ENCODE results near the gene OR1L6.

Gene OR1L6

DNA sequence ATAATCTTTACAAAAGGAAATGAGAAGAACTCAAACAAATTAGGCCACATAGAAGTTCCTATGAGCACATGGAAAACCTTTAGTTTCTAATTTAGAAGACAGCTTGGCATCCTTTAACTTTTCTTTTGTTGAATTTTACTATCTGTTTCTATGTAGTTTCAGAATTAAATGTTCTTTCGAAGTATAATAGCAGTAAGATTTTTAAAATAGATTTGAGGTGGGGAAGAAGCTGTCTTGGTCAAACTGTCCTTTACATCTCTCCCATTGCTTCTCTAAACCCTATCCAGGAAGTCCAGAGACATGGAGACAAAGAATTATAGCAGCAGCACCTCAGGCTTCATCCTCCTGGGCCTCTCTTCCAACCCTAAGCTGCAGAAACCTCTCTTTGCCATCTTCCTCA, 18.4 kb upstream of the OR1L6 start, which contains the start of gene OR1L4:
OR1L4 (plus strand) TSS at position 301 of the 400 bp plus-strand sequence; CDS start at position 301, 0 bp downstream.
- TF ChIP-seq SIN3A (IDR thresholded peaks at IDR 0.05; ENCODE audit: borderline replicate concordance, insufficient read depth, low read length) (no peak), POLR2AphosphoS5 (IDR thresholded peaks at IDR 0.05; ENCODE audit: low read depth, low read length) (no peak), TAF1 (IDR thresholded peaks at IDR 0.05; ENCODE audit: borderline replicate concordance, insufficient read depth, low read length) (no peak), FOXP2 (optimal IDR thresholded peaks at IDR 0.05; ENCODE audit: borderline replicate concordance, extremely low read depth, extremely low read length, insufficient read depth) (no peak)
- TF ChIP-seq, protein P1, sequence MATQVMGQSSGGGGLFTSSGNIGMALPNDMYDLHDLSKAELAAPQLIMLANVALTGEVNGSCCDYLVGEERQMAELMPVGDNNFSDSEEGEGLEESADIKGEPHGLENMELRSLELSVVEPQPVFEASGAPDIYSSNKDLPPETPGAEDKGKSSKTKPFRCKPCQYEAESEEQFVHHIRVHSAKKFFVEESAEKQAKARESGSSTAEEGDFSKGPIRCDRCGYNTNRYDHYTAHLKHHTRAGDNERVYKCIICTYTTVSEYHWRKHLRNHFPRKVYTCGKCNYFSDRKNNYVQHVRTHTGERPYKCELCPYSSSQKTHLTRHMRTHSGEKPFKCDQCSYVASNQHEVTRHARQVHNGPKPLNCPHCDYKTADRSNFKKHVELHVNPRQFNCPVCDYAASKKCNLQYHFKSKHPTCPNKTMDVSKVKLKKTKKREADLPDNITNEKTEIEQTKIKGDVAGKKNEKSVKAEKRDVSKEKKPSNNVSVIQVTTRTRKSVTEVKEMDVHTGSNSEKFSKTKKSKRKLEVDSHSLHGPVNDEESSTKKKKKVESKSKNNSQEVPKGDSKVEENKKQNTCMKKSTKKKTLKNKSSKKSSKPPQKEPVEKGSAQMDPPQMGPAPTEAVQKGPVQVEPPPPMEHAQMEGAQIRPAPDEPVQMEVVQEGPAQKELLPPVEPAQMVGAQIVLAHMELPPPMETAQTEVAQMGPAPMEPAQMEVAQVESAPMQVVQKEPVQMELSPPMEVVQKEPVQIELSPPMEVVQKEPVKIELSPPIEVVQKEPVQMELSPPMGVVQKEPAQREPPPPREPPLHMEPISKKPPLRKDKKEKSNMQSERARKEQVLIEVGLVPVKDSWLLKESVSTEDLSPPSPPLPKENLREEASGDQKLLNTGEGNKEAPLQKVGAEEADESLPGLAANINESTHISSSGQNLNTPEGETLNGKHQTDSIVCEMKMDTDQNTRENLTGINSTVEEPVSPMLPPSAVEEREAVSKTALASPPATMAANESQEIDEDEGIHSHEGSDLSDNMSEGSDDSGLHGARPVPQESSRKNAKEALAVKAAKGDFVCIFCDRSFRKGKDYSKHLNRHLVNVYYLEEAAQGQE (IDR thresholded peaks at IDR 0.05; ENCODE audit: insufficient read depth in 1 of 2, low read depth in 2 of 2, low read length in 2 of 2) = no peak

DNA sequence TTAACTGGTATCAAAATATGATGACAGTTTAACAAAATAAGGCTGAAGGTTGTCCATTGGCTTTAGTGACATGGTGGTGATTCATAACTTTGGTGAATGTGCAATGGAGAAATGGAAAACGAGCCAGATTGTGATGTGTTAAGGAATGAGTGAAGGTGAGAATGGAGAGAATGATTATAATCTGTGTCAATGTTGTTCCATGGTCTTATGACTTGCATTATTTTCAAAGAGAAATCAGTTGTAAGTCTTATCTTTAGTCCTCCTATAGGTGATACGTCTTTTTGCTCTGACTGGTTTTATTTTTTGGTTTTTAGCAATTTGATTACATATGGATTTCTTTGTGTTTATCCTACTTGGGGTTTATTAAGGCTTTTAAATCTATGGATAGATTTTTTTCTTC, 12.7 kb downstream of the OR1L6 start:
- TF ChIP-seq, protein P1 (IDR thresholded peaks at IDR 0.05; ENCODE audit: insufficient read depth in 1 of 2, low read depth in 2 of 2, low read length in 2 of 2) = no peak
- TF ChIP-seq SIN3A (IDR thresholded peaks at IDR 0.05; ENCODE audit: borderline replicate concordance, insufficient read depth, low read length) (no peak), FOXP2 (optimal IDR thresholded peaks at IDR 0.05; ENCODE audit: borderline replicate concordance, extremely low read depth, extremely low read length, insufficient read depth) (no peak), POLR2AphosphoS5 (IDR thresholded peaks at IDR 0.05; ENCODE audit: low read depth, low read length) (no peak), TAF1 (IDR thresholded peaks at IDR 0.05; ENCODE audit: borderline replicate concordance, insufficient read depth, low read length) (no peak)

DNA sequence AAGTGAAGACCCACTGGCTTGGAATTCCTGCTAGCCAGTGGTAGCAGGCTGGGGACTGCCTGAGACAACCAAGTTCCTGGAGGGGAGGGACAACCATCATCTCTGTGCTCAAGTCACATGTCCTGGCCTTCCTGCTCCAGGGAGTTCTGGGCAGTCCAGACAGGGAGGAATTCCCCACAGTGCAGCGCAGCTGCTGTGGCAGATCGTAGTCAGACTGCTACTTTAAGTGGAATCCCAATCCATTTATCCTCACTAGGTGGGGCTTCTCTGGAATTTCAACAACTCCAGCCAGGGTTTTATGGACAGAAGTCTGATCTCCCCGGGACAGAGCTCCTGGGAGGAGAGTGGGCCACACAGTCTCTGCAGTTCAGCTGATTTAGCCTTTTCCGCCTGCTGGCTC, 25.7 kb downstream of the OR1L6 start:
- TF ChIP-seq SIN3A (IDR thresholded peaks at IDR 0.05; ENCODE audit: borderline replicate concordance, insufficient read depth, low read length) (no peak), FOXP2 (optimal IDR thresholded peaks at IDR 0.05; ENCODE audit: borderline replicate concordance, extremely low read depth, extremely low read length, insufficient read depth) (no peak), POLR2AphosphoS5 (IDR thresholded peaks at IDR 0.05; ENCODE audit: low read depth, low read length) (no peak)

DNA sequence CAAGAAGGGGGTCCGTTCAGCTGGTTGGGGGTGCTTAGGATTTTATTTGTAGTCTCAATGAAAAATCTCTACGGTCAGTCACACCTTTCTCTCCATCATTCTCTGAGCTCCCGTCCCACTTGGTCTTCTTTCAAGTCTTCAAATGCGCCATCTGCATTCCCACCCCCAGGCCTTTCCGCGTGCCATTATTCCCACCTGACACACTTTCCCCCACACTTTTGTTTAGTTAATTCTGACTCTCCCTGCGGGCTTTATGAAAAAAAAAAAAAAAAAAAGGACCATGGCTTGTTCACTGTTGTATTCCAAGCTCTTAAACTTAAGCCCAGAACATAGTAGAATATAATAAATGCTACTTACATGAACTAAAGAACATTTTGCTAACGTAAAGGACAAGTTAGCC, 34.9 kb downstream of the OR1L6 start:
- no peak for TF ChIP-seq TAF1 (IDR thresholded peaks at IDR 0.05; ENCODE audit: borderline replicate concordance, insufficient read depth, low read length)
- no peak for TF ChIP-seq POLR2AphosphoS5 (IDR thresholded peaks at IDR 0.05; ENCODE audit: low read depth, low read length)
- TF ChIP-seq FOXP2 (optimal IDR thresholded peaks at IDR 0.05; ENCODE audit: borderline replicate concordance, extremely low read depth, extremely low read length, insufficient read depth) = no peak
- TF ChIP-seq SIN3A (IDR thresholded peaks at IDR 0.05; ENCODE audit: borderline replicate concordance, insufficient read depth, low read length) = no peak
- TF ChIP-seq, protein P1 (IDR thresholded peaks at IDR 0.05; ENCODE audit: insufficient read depth in 1 of 2, low read depth in 2 of 2, low read length in 2 of 2) = no peak

DNA sequence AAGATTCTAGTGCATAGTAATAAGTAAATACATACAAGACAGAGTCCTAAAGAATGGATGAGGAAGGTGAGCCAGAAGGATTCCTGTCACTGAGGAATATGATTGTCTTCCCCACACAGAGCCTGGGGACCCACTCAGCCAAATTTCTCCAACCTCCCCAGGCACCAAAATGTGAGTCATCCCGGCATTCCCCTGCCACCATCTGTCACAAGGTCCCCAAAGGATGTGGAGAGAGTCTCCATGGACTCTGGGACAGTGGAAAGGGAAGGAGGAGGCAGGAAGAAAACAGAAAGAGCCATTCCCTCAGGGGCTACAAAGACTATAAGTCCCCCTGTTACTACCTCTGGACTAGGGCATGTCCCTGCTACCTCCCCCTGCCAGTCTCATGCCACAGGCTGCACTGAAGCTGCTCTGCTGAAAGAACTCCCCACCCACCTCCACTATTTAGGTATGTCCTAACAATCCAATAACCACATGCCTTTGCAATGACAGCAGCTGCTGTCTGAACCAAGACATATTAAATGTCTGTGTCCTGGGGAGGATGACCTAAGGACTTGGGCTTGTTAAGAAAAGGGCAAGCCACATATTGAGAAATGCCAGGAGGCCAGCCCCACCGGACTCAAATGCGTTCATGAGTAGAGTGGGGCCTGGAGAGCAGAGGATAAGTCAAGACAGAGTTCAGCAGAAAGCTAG, 36.0 kb downstream of the OR1L6 start:
- TF ChIP-seq FOXP2 (optimal IDR thresholded peaks at IDR 0.05; ENCODE audit: borderline replicate concordance, extremely low read depth, extremely low read length, insufficient read depth) (no peak), SIN3A (IDR thresholded peaks at IDR 0.05; ENCODE audit: borderline replicate concordance, insufficient read depth, low read length) (no peak), TAF1 (IDR thresholded peaks at IDR 0.05; ENCODE audit: borderline replicate concordance, insufficient read depth, low read length) (no peak), POLR2AphosphoS5 (IDR thresholded peaks at IDR 0.05; ENCODE audit: low read depth, low read length) (no peak)
- TF ChIP-seq, protein P1 (IDR thresholded peaks at IDR 0.05; ENCODE audit: insufficient read depth in 1 of 2, low read depth in 2 of 2, low read length in 2 of 2) = no peak

Data from PFSK-1 (cell line).